HepG2 (cell line): ENCODE measurements around the gene TOM1L2. TPM values are rescaled to one million over a fixed set of nuclear protein-coding genes. Genes with fewer than 3 reads are reported as not detected.

Experiments used
- ATAC-seq: fragments of 200-7000 bp; cut with Tn5 transposase; 3 replicates; pipeline ENCODE4 v1.9.1; 2020; ENCODE audit warnings: mild to moderate bottlenecking, moderate library complexity
- BruUV-seq: library from RNA; stranded (reverse); fragments of 400-500 nt; replicated peaks from 2 replicates; lab custom pipeline; 2021; lab: Mats Ljungman, UMichigan
- CTCF ChIA-PET: fragments of 300-600 bp; formaldehyde crosslinking; extraction: SDS; loops from one replicate; lab custom pipeline; 2021; ENCODE audit warnings: low total read pairs, inconsistent platforms, low intra/inter-chr PET ratio; lab: Yijun Ruan, JAX
- POLR2A ChIA-PET: fragments of 350-600 bp; sonication (Branson Sonifier 250); formaldehyde crosslinking; loops from one replicate; lab custom pipeline; 2020; ENCODE audit warnings: antibody characterized with exemption, inconsistent platforms; lab: Yijun Ruan, JAX
- DNase-seq: peaks from one replicate; pipeline ENCODE4 v3.0.0-alpha.2; 2015; ENCODE audit warnings: low spot score
- FAIRE-seq: peaks from 3 replicates; lab custom pipeline; 2011; peaks lifted over from hg19 to GRCh38; lab: Jason Lieb, UNC
- H2AFZ ChIP-seq: one replicate; pipeline ENCODE4 v1.6.1; 2011; ENCODE audit warnings: low read length, inconsistent platforms
- H3K27ac ChIP-seq: fragments of 300-600 bp; 3 replicates; pipeline ENCODE4 v1.8.0; 2011; ENCODE audit warnings: mixed run types, mild to moderate bottlenecking, mixed read lengths, low read length, inconsistent platforms; ENCODE audit not compliant: insufficient read depth; ENCODE audit errors: extremely low read length
- H3K27me3 ChIP-seq, 2 experiments: fragments of 200-600 bp in 1 of 2; 2 replicates in 1 of 2; 3 replicates in 1 of 2; pipeline versions ENCODE4 v1.6.0 to v1.8.0; 2011; ENCODE audit warnings: low read length in 2 of 2, mild to moderate bottlenecking in 2 of 2, moderate library complexity in 2 of 2, inconsistent platforms in 1 of 2; ENCODE audit not compliant: insufficient read depth in 2 of 2, control insufficient read depth in 1 of 2
- H3K36me3 ChIP-seq, 2 experiments: fragments of 200-600 bp in 1 of 2; replicated peaks in 1 of 2; 2 replicates in 1 of 2; 3 replicates in 1 of 2; pipeline versions ENCODE4 v1.5.1 to v1.8.0; 2011; ENCODE audit warnings: low read length in 2 of 2, inconsistent platforms in 1 of 2; ENCODE audit not compliant: insufficient read depth in 2 of 2, control insufficient read depth in 1 of 2
- H3K4me1 ChIP-seq: 2 replicates; pipeline ENCODE4 v1.5.1; 2012; ENCODE audit warnings: low read length, inconsistent platforms; ENCODE audit not compliant: insufficient read depth
- H3K4me2 ChIP-seq: 2 replicates; pipeline ENCODE4 v1.6.0; 2011; ENCODE audit warnings: low read depth, low read length, inconsistent platforms
- H3K4me3 ChIP-seq, 3 experiments: fragments of 200-600 bp in 1 of 3; sonication (generic), shearing (Covaris generic) in 1 of 3; replicated peaks in 1 of 3; 2 replicates each; pipeline ENCODE4 v1.5.1; 2011 to 2016; ENCODE audit warnings: low read length in 3 of 3, inconsistent platforms in 2 of 3, low read depth in 2 of 3, mild to moderate bottlenecking in 2 of 3, control low read depth in 1 of 3, mixed read lengths in 1 of 3; ENCODE audit not compliant: insufficient read depth in 1 of 3
- H3K79me2 ChIP-seq: one replicate; pipeline ENCODE4 v1.6.1; 2011; ENCODE audit warnings: low read length, inconsistent platforms; ENCODE audit not compliant: insufficient read depth
- H3K9ac ChIP-seq: 2 replicates; pipeline ENCODE4 v1.6.0; 2011; ENCODE audit warnings: mild to moderate bottlenecking, low read depth, low read length, inconsistent platforms; ENCODE audit not compliant: insufficient read depth
- H3K9me3 ChIP-seq: 2 replicates; pipeline ENCODE4 v1.5.1; 2012; ENCODE audit warnings: mild to moderate bottlenecking, low read length
- H4K20me1 ChIP-seq: 2 replicates; pipeline ENCODE4 v1.6.0; 2011; ENCODE audit warnings: inconsistent platforms, mild to moderate bottlenecking, low read length, moderate library complexity; ENCODE audit not compliant: insufficient read depth
- ATF7-NPFF ChIP-seq: sonication (generic); formaldehyde crosslinking; IDR thresholded peaks from 2 replicates; pipeline ENCODE4 v1.8.1; 2023; ENCODE audit warnings: mild to moderate bottlenecking, low read depth, missing genetic modification reagents, moderate library complexity
- CSRNP2 ChIP-seq: sonication (generic); formaldehyde crosslinking; conservative IDR thresholded peaks from 2 replicates; pipeline ENCODE4 v1.8.0; 2022; ENCODE audit warnings: low read depth, missing genetic modification reagents
- DNMT3B ChIP-seq: conservative IDR thresholded peaks from 2 replicates; pipeline ENCODE4 v1.6.1; 2016; ENCODE audit warnings: missing biosample characterization, control low read depth
- EHMT2 ChIP-seq: fragments of 200-600 bp; sonication (generic); IDR thresholded peaks from 2 replicates; pipeline ENCODE4 v1.7.0; 2017; ENCODE audit warnings: antibody characterized with exemption, low read depth, low read length, borderline replicate concordance
- ONECUT2 ChIP-seq: sonication (generic); formaldehyde crosslinking; IDR thresholded peaks from 2 replicates; pipeline ENCODE4 v1.4.0; 2020; ENCODE audit warnings: missing genetic modification reagents
- RXRA ChIP-seq: sonication (generic); formaldehyde crosslinking; IDR thresholded peaks from 2 replicates; pipeline ENCODE4 v1.5.1; 2020; ENCODE audit warnings: missing genetic modification reagents
- THAP7 ChIP-seq: sonication (generic); formaldehyde crosslinking; IDR thresholded peaks from 2 replicates; pipeline ENCODE4 v1.8.1; 2023; ENCODE audit warnings: mild to moderate bottlenecking, missing genetic modification reagents
- ZBTB8A ChIP-seq: sonication (generic); formaldehyde crosslinking; IDR thresholded peaks from 2 replicates; pipeline ENCODE4 v1.4.0; 2020; ENCODE audit warnings: mild to moderate bottlenecking, low read depth, missing genetic modification reagents, borderline replicate concordance
- ZNF136 ChIP-seq: sonication (generic); formaldehyde crosslinking; IDR thresholded peaks from 2 replicates; pipeline ENCODE4 v1.8.1; 2022; ENCODE audit warnings: low read depth, mild to moderate bottlenecking, moderate library complexity, missing genetic modification reagents
- ZNF343 ChIP-seq: sonication (generic); formaldehyde crosslinking; IDR thresholded peaks from 2 replicates; pipeline ENCODE4 v1.4.0; 2020; ENCODE audit warnings: mild to moderate bottlenecking, missing genetic modification reagents
- ZNF569 ChIP-seq: sonication (generic); formaldehyde crosslinking; IDR thresholded peaks from 2 replicates; pipeline ENCODE4 v1.5.0; 2020; ENCODE audit warnings: mild to moderate bottlenecking, missing genetic modification reagents, moderate library complexity, borderline replicate concordance
- WGBS: methylation state at CpG from one replicate; pipeline ENCODE4 v1.1.6; 2017; ENCODE audit warnings: low lambda C conversion rate; 5-methylcytosine and 5-hydroxymethylcytosine counted together
- in situ Hi-C: cut with HindIII; loops from 2 replicates; pipeline ENCODE4 v1.10.0; 2017; ENCODE audit warnings: low pct_unique_long_range_greater_than_20kb; ENCODE audit not compliant: extremely low pct_ligation_motif_present
- intact Hi-C: fragments of 100-400 bp; cut with micrococcal nuclease; formaldehyde crosslinking; loops from one replicate; pipeline ENCODE4 v1.10.0; 2022; ENCODE audit not compliant: unreplicated experiment
- polyA plus RNA-seq, 8 experiments: library from polyadenylated mRNA; depleted of rRNA in 3 of 8; stranded (reverse) in 7 of 8; unstranded in 1 of 8; fragments of >200 nt; fragmentation: Illumina TruSeq in 4 of 8; extraction: Trizol in 4 of 8; gene quantifications; 2 replicates each; pipeline versions ENCODE4 v1.2.1 to v1.2.3, GENCODE V29; 2011 to 2016; ENCODE audit warnings: low read depth in 4 of 8, missing spikeins in 1 of 8, mixed read lengths in 1 of 8; ENCODE audit not compliant: insufficient read depth in 1 of 8
- total RNA-seq, 5 experiments: library from RNA; depleted of rRNA; stranded (reverse); fragments of >200 nt; fragmentation: Illumina TruSeq; extraction: Trizol; gene quantifications; 2 replicates each; pipeline ENCODE4 v1.2.3, GENCODE V29; 2016; ENCODE audit warnings: low read depth in 1 of 5
- TF ChIP-seq, protein P1 (sequence below): sonication (generic); formaldehyde crosslinking; IDR thresholded peaks from 2 replicates; pipeline ENCODE4 v1.5.0; 2020; ENCODE audit warnings: mild to moderate bottlenecking, missing genetic modification reagents, moderate library complexity
- TF ChIP-seq, protein P2 (sequence below): sonication (generic); formaldehyde crosslinking; IDR thresholded peaks from 2 replicates; pipeline ENCODE4 v1.5.1; 2020; ENCODE audit warnings: missing genetic modification reagents, mild to moderate bottlenecking, borderline replicate concordance
- TF ChIP-seq, protein P3 (sequence below): fragments of 450-650 bp; IDR thresholded peaks from 2 replicates; pipeline ENCODE4 v1.6.1; 2016

Gene TOM1L2
- total and polyA plus RNA-seq, 2 of the 13 experiments (the other 11 are each of a cell fraction or from before 2014, with no cell fraction given) = 4.7 to 7.4 TPM

DNA sequence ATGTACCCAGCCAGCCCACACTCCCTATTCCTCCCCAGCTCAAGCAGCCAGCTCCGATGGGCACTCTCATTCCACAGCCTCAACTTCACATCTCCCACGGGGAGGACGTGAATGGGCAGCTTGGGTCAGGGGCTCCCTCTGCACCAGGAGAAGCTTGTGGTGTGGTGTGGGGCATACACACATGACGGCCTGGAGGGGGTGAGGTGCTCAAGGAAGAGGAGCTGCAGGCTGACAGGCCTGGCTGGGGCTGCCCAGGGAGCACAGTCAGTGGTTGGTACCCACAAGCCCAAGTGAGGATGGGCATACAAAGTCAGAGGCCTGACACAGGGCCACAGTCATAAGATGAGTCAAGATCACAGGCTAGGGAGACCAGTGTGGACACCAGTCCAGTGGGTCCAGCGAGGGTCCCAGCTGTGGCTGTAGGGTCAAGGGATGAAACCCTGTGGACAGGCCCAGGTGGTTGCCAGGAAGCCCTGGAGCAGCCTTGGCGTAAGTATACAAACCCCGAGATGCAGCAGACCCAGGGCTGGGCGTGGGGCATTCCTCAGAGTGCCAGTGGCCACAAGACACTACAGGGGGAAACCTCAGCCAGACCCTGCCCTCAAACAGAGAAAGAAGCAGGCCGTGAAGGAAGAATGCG lies 4.9 kb upstream of the TOM1L2 start:
- Histone ChIP-seq H3K4me1 (peaks cover 5% of the 10 kb centered on the region), H2AFZ (no peak overlapping the region), H3K4me3 (no peak overlapping the region), H3K4me2 (no peak overlapping the region), H3K27me3 (peaks cover 8 to 35% of the 10 kb centered on the region in 2 experiments; a peak in 4 of 5 replicates), H4K20me1 (no peaks in the 10 kb centered on the region), H3K79me2 (no peaks in the 10 kb centered on the region), H3K9ac (no peak overlapping the region), H3K36me3 (no peaks in the 10 kb centered on the region)
- ATAC-seq (no peak), DNase-seq (no peak)
- ChIA-PET POLR2A (no interaction called here), CTCF (no interaction called here)
- no TSS peak for BruUV-seq
- TF ChIP-seq DNMT3B (CRISPR knock-in tag) (no peak), ZBTB8A (no peak), ZNF569 (CRISPR knock-in tag) (no peak), ZNF343 (CRISPR knock-in tag) (no peak), ZNF136 (CRISPR knock-in tag) (no peak), CSRNP2 (no peak), EHMT2 (no peak), THAP7 (no peak), RXRA (CRISPR knock-in tag) (no peak), ATF7-NPFF (CRISPR knock-in tag) (no peak), ONECUT2 (CRISPR knock-in tag) (no peak)
- TF ChIP-seq, protein P1, sequence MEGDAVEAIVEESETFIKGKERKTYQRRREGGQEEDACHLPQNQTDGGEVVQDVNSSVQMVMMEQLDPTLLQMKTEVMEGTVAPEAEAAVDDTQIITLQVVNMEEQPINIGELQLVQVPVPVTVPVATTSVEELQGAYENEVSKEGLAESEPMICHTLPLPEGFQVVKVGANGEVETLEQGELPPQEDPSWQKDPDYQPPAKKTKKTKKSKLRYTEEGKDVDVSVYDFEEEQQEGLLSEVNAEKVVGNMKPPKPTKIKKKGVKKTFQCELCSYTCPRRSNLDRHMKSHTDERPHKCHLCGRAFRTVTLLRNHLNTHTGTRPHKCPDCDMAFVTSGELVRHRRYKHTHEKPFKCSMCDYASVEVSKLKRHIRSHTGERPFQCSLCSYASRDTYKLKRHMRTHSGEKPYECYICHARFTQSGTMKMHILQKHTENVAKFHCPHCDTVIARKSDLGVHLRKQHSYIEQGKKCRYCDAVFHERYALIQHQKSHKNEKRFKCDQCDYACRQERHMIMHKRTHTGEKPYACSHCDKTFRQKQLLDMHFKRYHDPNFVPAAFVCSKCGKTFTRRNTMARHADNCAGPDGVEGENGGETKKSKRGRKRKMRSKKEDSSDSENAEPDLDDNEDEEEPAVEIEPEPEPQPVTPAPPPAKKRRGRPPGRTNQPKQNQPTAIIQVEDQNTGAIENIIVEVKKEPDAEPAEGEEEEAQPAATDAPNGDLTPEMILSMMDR (CRISPR knock-in tag) = no peak
- TF ChIP-seq, protein P2, sequence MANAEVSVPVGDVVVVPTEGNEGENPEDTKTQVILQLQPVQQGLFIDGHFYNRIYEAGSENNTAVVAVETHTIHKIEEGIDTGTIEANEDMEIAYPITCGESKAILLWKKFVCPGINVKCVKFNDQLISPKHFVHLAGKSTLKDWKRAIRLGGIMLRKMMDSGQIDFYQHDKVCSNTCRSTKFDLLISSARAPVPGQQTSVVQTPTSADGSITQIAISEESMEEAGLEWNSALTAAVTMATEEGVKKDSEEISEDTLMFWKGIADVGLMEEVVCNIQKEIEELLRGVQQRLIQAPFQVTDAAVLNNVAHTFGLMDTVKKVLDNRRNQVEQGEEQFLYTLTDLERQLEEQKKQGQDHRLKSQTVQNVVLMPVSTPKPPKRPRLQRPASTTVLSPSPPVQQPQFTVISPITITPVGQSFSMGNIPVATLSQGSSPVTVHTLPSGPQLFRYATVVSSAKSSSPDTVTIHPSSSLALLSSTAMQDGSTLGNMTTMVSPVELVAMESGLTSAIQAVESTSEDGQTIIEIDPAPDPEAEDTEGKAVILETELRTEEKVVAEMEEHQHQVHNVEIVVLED (CRISPR knock-in tag) = no peak
- TF ChIP-seq, protein P3, sequence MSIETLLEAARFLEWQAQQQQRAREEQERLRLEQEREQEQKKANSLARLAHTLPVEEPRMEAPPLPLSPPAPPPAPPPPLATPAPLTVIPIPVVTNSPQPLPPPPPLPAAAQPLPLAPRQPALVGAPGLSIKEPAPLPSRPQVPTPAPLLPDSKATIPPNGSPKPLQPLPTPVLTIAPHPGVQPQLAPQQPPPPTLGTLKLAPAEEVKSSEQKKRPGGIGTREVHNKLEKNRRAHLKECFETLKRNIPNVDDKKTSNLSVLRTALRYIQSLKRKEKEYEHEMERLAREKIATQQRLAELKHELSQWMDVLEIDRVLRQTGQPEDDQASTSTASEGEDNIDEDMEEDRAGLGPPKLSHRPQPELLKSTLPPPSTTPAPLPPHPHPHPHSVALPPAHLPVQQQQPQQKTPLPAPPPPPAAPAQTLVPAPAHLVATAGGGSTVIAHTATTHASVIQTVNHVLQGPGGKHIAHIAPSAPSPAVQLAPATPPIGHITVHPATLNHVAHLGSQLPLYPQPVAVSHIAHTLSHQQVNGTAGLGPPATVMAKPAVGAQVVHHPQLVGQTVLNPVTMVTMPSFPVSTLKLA = no peak
- TF ChIP-seq, all 625 proteins: peak for 0
- H3K9me3 ChIP-seq = no peaks in the 10 kb centered on the region
- 52% methylated on average over 9 of the region's 10 CpGs for WGBS
- in situ Hi-C loops (no loop called here), intact Hi-C loops (no loop called here)
- H3K27ac ChIP-seq = no peak overlapping the region
- FAIRE-seq = no peak
